ENCODE results near the gene PITPNM1.

PITPNM1 gene

DNA sequence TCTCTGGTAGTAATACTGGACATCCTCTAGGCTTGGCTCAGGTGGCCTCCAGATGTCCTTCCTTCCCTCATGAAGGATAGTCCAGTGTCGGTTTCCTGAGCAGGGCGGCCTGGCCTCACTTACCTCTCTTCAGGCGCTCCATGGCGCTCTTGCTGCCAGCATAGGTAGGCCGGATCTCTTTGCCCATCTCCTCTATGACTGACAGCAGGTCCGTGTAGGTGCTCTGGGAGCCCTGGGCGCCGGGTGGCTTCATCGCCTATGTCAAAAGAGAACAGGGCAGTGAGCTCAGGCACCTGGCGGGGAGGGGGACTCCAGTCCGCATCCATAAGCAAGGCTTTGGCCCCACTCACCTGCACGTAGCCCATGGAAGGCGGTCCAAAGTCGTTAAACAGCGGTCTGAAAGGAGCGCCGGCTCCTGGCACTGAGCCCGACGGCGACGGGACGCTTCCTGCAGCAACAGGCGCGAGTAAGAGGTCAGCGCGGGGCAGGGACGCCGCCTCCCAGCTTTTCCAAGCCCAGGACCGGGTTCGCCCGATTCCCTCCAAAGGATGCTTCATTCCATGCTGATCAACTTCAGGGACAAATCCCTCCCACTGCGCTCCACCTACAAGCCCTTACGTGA lies 2.2 kb upstream of the PITPNM1 start:
- no peaks in the 10 kb centered on the region for H3K9me3 ChIP-seq (ENCODE audit: control insufficient read depth, low read length)
- H3K4me1 ChIP-seq (ENCODE audit: control insufficient read depth, insufficient read depth, low read length), result peaks cover 40% of the 10 kb centered on the region
- no peaks in the 10 kb centered on the region for H3K27me3 ChIP-seq (ENCODE audit: control insufficient read depth, insufficient read depth, low read length)
- H3K4me3 ChIP-seq (ENCODE audit: low read length), result peak overlapping the region; percentile 69
- H3K36me3 ChIP-seq (ENCODE audit: control insufficient read depth, insufficient read depth, low read length), result no peaks in the 10 kb centered on the region
- peak overlapping the region; percentile 87 for H3K9ac ChIP-seq (ENCODE audit: low read length)

GRCh38 chr11:67506426-67507051 lies 1.4 kb upstream of the PITPNM1 start:
- Histone ChIP-seq H3K9ac (ENCODE audit: low read length) (peak overlapping the region; percentile 87), H3K36me3 (ENCODE audit: control insufficient read depth, insufficient read depth, low read length) (no peaks in the 10 kb centered on the region), H3K4me3 (ENCODE audit: low read length) (no peak overlapping the region), H3K4me1 (ENCODE audit: control insufficient read depth, insufficient read depth, low read length) (peaks cover 40% of the 10 kb centered on the region), H3K27me3 (ENCODE audit: control insufficient read depth, insufficient read depth, low read length) (no peaks in the 10 kb centered on the region), H3K9me3 (ENCODE audit: control insufficient read depth, low read length) (no peaks in the 10 kb centered on the region)

DNA sequence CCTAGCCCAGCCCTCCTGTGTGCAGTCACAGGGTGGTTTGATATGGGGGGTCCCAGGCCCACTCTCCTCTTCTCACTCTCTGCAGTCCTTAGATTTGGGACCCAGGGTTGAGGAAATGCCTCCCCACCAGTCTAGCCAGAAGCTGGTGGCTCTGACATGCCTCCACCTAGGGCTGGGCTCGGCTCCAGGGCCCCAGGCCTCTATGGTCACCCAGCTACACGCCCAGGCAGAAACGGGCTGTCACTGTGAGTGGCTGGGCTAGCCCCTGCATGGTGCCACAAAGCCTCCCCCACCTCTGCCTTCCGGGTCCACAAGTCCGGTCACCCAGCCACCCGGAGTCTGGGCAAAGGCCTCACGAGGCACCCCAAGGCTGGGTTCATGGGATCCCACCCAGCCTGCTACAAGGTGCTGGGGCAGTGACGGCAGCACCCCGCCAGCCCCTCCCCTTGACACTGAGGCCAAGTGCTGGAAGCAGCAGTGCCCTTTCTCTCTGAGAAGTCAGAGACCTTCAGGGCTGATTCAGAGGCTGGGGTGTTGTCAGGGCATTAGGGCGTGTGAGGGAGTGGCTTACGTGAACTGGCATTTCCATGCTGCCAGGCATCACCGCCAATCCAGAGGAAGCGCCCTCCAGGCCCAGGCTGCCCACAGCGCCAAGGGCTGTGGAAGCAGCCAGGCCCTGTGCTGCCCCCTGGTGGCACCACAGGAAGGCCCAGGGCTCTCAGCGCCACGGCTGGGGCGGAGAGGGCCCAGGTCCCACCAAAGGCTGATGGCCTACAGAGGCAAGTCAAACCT lies 638 bp upstream of the PITPNM1 start:
- Histone ChIP-seq H3K27me3 (ENCODE audit: control insufficient read depth, insufficient read depth, low read length) (no peaks in the 10 kb centered on the region), H3K36me3 (ENCODE audit: control insufficient read depth, insufficient read depth, low read length) (no peaks in the 10 kb centered on the region), H3K9me3 (ENCODE audit: control insufficient read depth, low read length) (no peaks in the 10 kb centered on the region), H3K9ac (ENCODE audit: low read length) (peak overlapping the region; percentile 87), H3K4me3 (ENCODE audit: low read length) (peak overlapping the region; percentile 61), H3K4me1 (ENCODE audit: control insufficient read depth, insufficient read depth, low read length) (peaks cover 40% of the 10 kb centered on the region)

GRCh38 chr11:67504005-67504949 lies 886 bp downstream of the PITPNM1 start:
- Histone ChIP-seq H3K9ac (ENCODE audit: low read length) (peak overlapping the region; percentile 85), H3K4me1 (ENCODE audit: control insufficient read depth, insufficient read depth, low read length) (peaks cover 40% of the 10 kb centered on the region), H3K36me3 (ENCODE audit: control insufficient read depth, insufficient read depth, low read length) (no peaks in the 10 kb centered on the region), H3K4me3 (ENCODE audit: low read length) (peak overlapping the region; percentile 86), H3K9me3 (ENCODE audit: control insufficient read depth, low read length) (no peaks in the 10 kb centered on the region), H3K27me3 (ENCODE audit: control insufficient read depth, insufficient read depth, low read length) (no peaks in the 10 kb centered on the region)

- peak overlapping the region; percentile 16 for H3K4me3 ChIP-seq (ENCODE audit: low read length)
- no peaks in the 10 kb centered on the region for H3K9me3 ChIP-seq (ENCODE audit: control insufficient read depth, low read length)
- H3K4me1 ChIP-seq (ENCODE audit: control insufficient read depth, insufficient read depth, low read length), result peaks cover 33% of the 10 kb centered on the region
- peak overlapping the region; percentile 53 for H3K9ac ChIP-seq (ENCODE audit: low read length)
- no peaks in the 10 kb centered on the region for H3K27me3 ChIP-seq (ENCODE audit: control insufficient read depth, insufficient read depth, low read length)
- H3K36me3 ChIP-seq (ENCODE audit: control insufficient read depth, insufficient read depth, low read length), result no peaks in the 10 kb centered on the region
Measured at GRCh38 chr11:67503119-67504004, 1.8 kb downstream of the PITPNM1 start.

- Histone ChIP-seq H3K9ac (ENCODE audit: low read length) (no peak overlapping the region), H3K9me3 (ENCODE audit: control insufficient read depth, low read length) (no peaks in the 10 kb centered on the region), H3K36me3 (ENCODE audit: control insufficient read depth, insufficient read depth, low read length) (no peaks in the 10 kb centered on the region), H3K4me3 (ENCODE audit: low read length) (no peak overlapping the region), H3K4me1 (ENCODE audit: control insufficient read depth, insufficient read depth, low read length) (peaks cover 30% of the 10 kb centered on the region), H3K27me3 (ENCODE audit: control insufficient read depth, insufficient read depth, low read length) (no peaks in the 10 kb centered on the region)
Measured at GRCh38 chr11:67502328-67502979, 2.7 kb downstream of the PITPNM1 start.

GRCh38 chr11:67501854-67502253 lies 3.3 kb downstream of the PITPNM1 start:
- Histone ChIP-seq H3K9me3 (ENCODE audit: control insufficient read depth, low read length) (no peaks in the 10 kb centered on the region), H3K4me3 (ENCODE audit: low read length) (no peak overlapping the region), H3K9ac (ENCODE audit: low read length) (no peak overlapping the region), H3K36me3 (ENCODE audit: control insufficient read depth, insufficient read depth, low read length) (no peaks in the 10 kb centered on the region), H3K27me3 (ENCODE audit: control insufficient read depth, insufficient read depth, low read length) (no peaks in the 10 kb centered on the region), H3K4me1 (ENCODE audit: control insufficient read depth, insufficient read depth, low read length) (peaks cover 24% of the 10 kb centered on the region)

DNA sequence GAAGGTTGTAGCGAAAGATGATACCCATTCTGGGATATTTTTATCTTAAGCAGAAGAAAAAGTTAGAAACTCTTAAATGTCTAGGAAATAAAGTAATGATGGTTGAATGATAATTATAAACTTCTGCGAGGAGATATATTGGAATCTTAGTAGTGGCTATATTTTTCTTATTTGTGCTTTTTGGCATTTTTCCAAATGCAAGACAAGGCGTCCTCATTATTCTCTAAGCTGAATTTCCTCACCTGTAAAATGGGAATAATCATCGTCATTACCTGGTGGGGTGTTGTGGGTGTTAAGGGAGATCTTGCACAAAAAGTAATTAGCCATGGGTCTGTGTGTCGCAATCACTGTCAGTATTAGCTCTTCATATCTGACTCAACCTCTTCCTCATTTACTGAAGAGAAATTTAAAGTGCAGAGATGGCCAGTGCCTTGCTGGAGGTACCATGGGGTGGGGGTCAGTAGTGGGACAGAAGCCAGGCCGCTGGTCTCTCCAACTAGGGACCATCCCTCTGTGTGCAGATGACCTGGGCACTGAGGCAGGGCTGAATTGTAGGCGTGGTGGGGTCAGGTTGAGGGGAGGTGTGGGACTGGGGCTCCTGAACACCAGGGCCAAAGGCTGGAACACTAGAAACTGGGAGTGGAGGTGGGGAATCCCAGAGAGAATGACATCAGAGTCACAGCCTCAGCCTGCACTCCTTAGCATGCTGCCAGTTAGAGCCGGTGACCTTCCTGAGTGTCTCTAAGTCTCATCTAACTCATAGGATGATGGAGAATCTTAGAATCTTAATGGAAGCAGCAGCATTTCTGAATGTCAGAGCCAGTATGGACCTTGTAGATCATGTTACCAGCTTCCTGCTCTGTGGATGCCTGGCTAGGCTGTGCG lies 4.1 kb downstream of the PITPNM1 start:
- Histone ChIP-seq H3K9me3 (ENCODE audit: control insufficient read depth, low read length) (no peaks in the 10 kb centered on the region), H3K4me1 (ENCODE audit: control insufficient read depth, insufficient read depth, low read length) (peaks cover 16% of the 10 kb centered on the region), H3K4me3 (ENCODE audit: low read length) (no peak overlapping the region), H3K36me3 (ENCODE audit: control insufficient read depth, insufficient read depth, low read length) (no peaks in the 10 kb centered on the region), H3K27me3 (ENCODE audit: control insufficient read depth, insufficient read depth, low read length) (no peaks in the 10 kb centered on the region), H3K9ac (ENCODE audit: low read length) (no peak overlapping the region)

DNA sequence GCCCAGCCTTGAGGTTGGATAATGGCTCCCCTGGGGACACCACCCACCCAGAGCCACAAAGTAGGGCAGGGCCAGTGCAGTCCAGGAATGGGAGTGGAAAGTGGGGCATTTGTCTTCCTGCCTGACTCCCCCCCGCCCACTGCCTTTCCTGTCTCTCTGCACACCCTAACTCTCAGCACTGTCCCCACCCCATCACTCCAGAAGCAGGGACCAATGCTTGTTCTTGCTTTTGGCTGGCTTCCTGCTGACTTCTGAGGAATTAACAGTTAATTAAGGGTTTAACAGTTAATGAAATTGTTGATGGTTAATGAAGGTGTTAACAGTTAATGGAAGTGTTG lies 4.7 kb downstream of the PITPNM1 start:
- Histone ChIP-seq H3K36me3 (ENCODE audit: control insufficient read depth, insufficient read depth, low read length) (no peaks in the 10 kb centered on the region), H3K9ac (ENCODE audit: low read length) (no peak overlapping the region), H3K27me3 (ENCODE audit: control insufficient read depth, insufficient read depth, low read length) (no peaks in the 10 kb centered on the region), H3K4me3 (ENCODE audit: low read length) (no peak overlapping the region), H3K4me1 (ENCODE audit: control insufficient read depth, insufficient read depth, low read length) (peaks cover 10% of the 10 kb centered on the region), H3K9me3 (ENCODE audit: control insufficient read depth, low read length) (no peaks in the 10 kb centered on the region)

- Histone ChIP-seq H3K9ac (ENCODE audit: low read length) (no peak overlapping the region), H3K36me3 (ENCODE audit: control insufficient read depth, insufficient read depth, low read length) (no peaks in the 10 kb centered on the region)
Measured at GRCh38 chr11:67499808-67500483, 5.2 kb downstream of the PITPNM1 start.

More at GRCh38 chr11:67499808-67500483, 5.2 kb downstream of the PITPNM1 start:
- Histone ChIP-seq H3K4me3 (ENCODE audit: low read length) (no peak overlapping the region), H3K27me3 (ENCODE audit: control insufficient read depth, insufficient read depth, low read length) (no peaks in the 10 kb centered on the region), H3K9me3 (ENCODE audit: control insufficient read depth, low read length) (no peaks in the 10 kb centered on the region), H3K4me1 (ENCODE audit: control insufficient read depth, insufficient read depth, low read length) (peaks cover 8% of the 10 kb centered on the region)
